Activated T-helper 17 cell treated with anti-CD3 and anti-CD28 coated beads, Interleukin-2, amount 50 U/mL, for 72 hours (primary cell): ENCODE data around the gene CYB561D1. TPM values are rescaled to one million over a fixed set of nuclear protein-coding genes. Genes with fewer than 3 reads are reported as not detected.
"Not testable (repeated sequence)": the region's sequence is repeated elsewhere in the genome, so short reads cannot be mapped to it uniquely, and the experiment has no call there.

ENCODE experiments used
- ATAC-seq: fragments of 150-1000 bp; cut with Tn5 transposase; replicated peaks from 2 replicates; pipeline ENCODE4 v1.10.0; 2021; ENCODE audit warnings: mild to moderate bottlenecking, moderate library complexity
- H3K27ac Mint-ChIP-seq: one replicate; pipeline ENCODE4 v1.8.0; 2022; ENCODE audit warnings: mixed read lengths
- H3K27me3 Mint-ChIP-seq: one replicate; pipeline ENCODE4 v1.8.0; 2022; ENCODE audit warnings: mixed read lengths
- H3K36me3 Mint-ChIP-seq: one replicate; pipeline ENCODE4 v1.8.0; 2022; ENCODE audit warnings: low read depth, mild to moderate bottlenecking, mixed read lengths
- H3K4me1 Mint-ChIP-seq: one replicate; pipeline ENCODE4 v1.8.0; 2022; ENCODE audit warnings: mixed read lengths
- H3K4me3 Mint-ChIP-seq: one replicate; pipeline ENCODE4 v1.8.0; 2022; ENCODE audit warnings: mild to moderate bottlenecking, mixed read lengths
- H3K9me3 Mint-ChIP-seq: one replicate; pipeline ENCODE4 v1.8.0; 2022; ENCODE audit warnings: mixed read lengths
- total RNA-seq, 2 donors: library from RNA; stranded (reverse); gene quantifications; one replicate each; pipeline ENCODE4 v1.2.3, GENCODE V29; 2022

The CYB561D1 gene, protein sequence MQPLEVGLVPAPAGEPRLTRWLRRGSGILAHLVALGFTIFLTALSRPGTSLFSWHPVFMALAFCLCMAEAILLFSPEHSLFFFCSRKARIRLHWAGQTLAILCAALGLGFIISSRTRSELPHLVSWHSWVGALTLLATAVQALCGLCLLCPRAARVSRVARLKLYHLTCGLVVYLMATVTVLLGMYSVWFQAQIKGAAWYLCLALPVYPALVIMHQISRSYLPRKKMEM
- total RNA-seq = 10 to 100 TPM in 1 of 2 donors, 1 to 10 TPM in 1; 7.6 to 19.2 TPM

DNA sequence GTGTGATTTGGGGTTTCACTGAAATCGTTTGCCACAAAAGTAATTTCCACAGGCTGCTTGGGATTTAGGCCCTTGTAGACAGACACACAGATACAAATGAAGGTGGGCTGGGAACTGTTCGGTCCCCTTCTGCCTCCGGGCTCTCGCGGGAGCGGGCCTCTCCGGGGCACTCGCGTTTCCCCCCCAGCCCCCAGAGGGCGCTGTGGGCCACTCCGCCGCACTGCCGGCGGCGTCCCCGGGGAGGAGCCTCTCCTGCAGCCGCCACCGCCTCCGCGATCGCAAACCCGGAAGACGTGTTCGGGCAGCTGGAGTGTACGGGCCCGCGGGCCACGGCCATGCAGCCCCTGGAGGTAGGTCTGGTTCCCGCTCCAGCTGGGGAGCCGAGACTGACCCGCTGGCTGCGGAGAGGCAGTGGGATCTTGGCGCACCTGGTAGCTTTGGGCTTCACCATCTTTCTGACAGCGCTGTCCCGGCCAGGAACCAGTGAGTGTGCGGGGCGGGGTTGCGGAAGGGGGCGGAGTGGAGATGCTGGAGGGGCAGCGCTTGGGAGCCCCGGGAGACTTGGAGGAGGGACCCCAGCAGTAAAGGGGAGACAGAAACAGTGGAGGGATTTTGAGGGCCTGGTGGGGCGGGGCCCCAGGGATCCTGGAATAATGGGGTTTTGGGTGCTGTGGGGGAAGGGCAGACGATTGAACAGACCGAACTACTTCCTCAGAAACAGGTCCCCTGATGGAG lies at the start of gene CYB561D1:
Gene CYB561D1 (plus strand): TSS at position 290 of the 735 bp plus-strand sequence. CDS start 46 bp downstream, at position 336.
- H3K36me3 Mint-ChIP-seq = peaks cover 42% of the 10 kb centered on the region
- no peaks in the 10 kb centered on the region for H3K9me3 Mint-ChIP-seq
- peak within 1 kb of the TSS; percentile 95 for H3K4me3 Mint-ChIP-seq
- peak within 1 kb of the TSS; percentile 91 for H3K27ac Mint-ChIP-seq
- ATAC-seq = peak; percentile 93
- H3K27me3 Mint-ChIP-seq = no peaks in the 10 kb centered on the region
- H3K4me1 Mint-ChIP-seq = peaks cover 12% of the 10 kb centered on the region

DNA sequence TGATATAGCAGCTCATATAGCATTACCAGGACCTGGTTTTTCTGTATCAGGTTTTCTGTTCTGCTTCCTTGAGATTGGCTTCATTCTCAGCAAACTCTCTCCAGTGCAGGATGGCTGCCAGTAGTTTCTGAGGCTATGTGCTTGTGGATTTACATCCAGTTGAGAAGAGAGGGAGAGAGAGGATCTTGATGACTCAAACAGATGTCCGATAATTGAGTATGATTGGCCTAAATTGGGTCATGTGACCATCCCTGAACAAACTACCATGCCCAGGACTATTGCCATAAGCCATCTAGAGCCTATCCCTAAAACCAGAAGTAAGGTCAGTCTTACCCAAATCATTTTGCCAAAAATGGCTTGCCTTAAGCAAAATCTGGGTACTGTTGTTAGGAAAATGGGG lies 49.5 kb upstream of the CYB561D1 start:
- no peak overlapping the region for H3K4me3 Mint-ChIP-seq
- H3K4me1 Mint-ChIP-seq = no peaks in the 10 kb centered on the region
- no peaks in the 10 kb centered on the region for H3K36me3 Mint-ChIP-seq
- peaks cover 9% of the 10 kb centered on the region for H3K27me3 Mint-ChIP-seq
- no peak overlapping the region for H3K27ac Mint-ChIP-seq
- no peaks in the 10 kb centered on the region for H3K9me3 Mint-ChIP-seq
- no peak for ATAC-seq

- peaks cover 16% of the 10 kb centered on the region for H3K27me3 Mint-ChIP-seq
- not testable (repeated sequence) for H3K27ac Mint-ChIP-seq, H3K4me1 Mint-ChIP-seq, H3K4me3 Mint-ChIP-seq, H3K9me3 Mint-ChIP-seq, H3K36me3 Mint-ChIP-seq, ATAC-seq
These were observed 47.8 kb upstream of the CYB561D1 start for GRCh38 chr1:109445949-109446695.

DNA sequence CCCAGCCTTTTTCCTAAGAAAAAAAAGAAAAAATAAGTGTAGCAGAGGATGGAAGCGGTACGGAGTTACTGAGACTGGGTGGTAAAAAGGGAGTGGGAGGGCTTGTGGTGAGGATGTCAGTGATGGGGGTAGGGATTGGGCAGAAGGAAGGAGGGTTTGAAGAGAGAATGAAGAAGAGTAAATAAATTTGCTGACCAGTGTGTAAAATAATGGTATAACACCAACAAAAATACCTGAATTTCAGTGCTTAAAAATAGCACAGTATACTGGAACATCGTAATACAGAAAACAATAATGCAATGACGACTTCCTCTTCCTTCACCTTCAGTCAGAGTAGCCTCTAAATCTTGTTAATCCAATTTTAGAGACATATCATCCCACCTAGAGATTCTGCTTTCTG lies 46.4 kb upstream of the CYB561D1 start:
- Mint-ChIP-seq H3K4me3 (no peak overlapping the region), H3K9me3 (no peaks in the 10 kb centered on the region)
- ATAC-seq = no peak

DNA sequence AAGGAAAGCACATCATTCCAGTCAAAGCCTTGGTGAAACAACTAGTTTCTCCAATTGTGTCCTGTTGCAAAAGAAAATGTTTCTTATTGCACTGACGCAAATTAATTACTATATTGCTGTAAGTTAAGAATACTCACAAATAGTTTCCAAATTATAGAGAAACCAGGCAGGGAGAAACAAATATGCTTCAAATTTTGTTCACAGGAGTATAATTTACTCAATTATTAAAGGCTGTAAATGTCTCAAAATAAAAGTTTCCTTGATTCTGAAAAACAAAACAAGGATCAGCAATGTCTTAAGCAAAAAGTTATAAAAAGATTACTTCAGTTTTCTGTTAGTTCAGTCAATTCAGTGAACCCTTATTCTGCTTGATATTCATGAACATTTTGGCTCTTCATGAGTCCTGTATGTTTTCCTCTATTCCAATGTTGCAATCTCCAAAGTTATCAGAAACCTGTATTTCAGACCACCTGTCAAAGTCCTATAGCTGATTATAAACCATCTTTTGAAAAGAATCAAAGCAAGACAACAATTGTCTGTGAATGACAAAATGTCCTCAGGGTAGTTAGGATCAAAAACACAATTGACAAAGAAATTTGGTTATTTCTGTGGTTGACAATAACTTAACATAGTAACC lies 39.3 kb upstream of the CYB561D1 start:
- H3K36me3 Mint-ChIP-seq = no peaks in the 10 kb centered on the region
- H3K4me1 Mint-ChIP-seq = no peaks in the 10 kb centered on the region
- ATAC-seq = no peak
- no peak overlapping the region for H3K27ac Mint-ChIP-seq
- peaks cover 10% of the 10 kb centered on the region for H3K9me3 Mint-ChIP-seq
- no peak overlapping the region for H3K4me3 Mint-ChIP-seq
- H3K27me3 Mint-ChIP-seq = peaks cover 30% of the 10 kb centered on the region

More for the DNA sequence above, 46.4 kb upstream of the CYB561D1 start:
- Mint-ChIP-seq H3K27ac (no peak overlapping the region), H3K36me3 (no peaks in the 10 kb centered on the region), H3K4me1 (no peaks in the 10 kb centered on the region), H3K27me3 (peaks cover 19% of the 10 kb centered on the region)

GRCh38 chr1:109457819-109458218 lies 36.1 kb upstream of the CYB561D1 start:
- H3K4me1 Mint-ChIP-seq = no peaks in the 10 kb centered on the region
- H3K4me3 Mint-ChIP-seq = no peak overlapping the region
- peaks cover 10% of the 10 kb centered on the region for H3K9me3 Mint-ChIP-seq
- H3K27ac Mint-ChIP-seq = no peak overlapping the region
- ATAC-seq = no peak
- no peaks in the 10 kb centered on the region for H3K36me3 Mint-ChIP-seq
- H3K27me3 Mint-ChIP-seq = peaks cover 29% of the 10 kb centered on the region

DNA sequence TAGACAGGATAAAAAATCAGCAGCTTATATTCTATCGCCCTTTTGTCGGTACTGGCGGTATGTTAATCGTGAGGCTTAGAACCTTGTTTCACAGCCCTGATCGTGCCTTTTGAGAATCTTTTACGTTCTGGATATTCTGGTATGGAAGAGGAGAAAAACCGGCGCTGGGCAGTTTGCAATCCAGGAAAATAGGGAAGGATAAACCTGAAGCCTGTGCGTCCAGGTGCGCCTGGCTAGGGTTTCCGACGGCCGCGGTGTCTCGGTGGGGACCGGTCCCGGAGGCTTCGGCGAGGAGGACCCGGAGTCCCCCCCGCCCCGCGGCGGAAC lies 27.8 kb upstream of the CYB561D1 start:
- Mint-ChIP-seq H3K27ac (no peak overlapping the region), H3K4me1 (no peaks in the 10 kb centered on the region), H3K9me3 (no peaks in the 10 kb centered on the region), H3K4me3 (peak overlapping the region; percentile 61), H3K36me3 (no peaks in the 10 kb centered on the region), H3K27me3 (peaks cover 46% of the 10 kb centered on the region)
- no peak for ATAC-seq

- Mint-ChIP-seq H3K9me3 (no peaks in the 10 kb centered on the region), H3K4me1 (no peaks in the 10 kb centered on the region), H3K4me3 (peak within 1 kb of the TSS; percentile 61), H3K36me3 (no peaks in the 10 kb centered on the region), H3K27ac (no peak within 1 kb of the TSS), H3K27me3 (peaks cover 44% of the 10 kb centered on the region)
- peak; percentile 58 for ATAC-seq
These were observed 27.2 kb upstream of the CYB561D1 start, which contains the start of gene SYPL2 for GRCh38 chr1:109466452-109467300. TSS of gene SYPL2 (plus strand) at chr1:109466546. CDS start at chr1:109466844, 298 bp downstream.

DNA sequence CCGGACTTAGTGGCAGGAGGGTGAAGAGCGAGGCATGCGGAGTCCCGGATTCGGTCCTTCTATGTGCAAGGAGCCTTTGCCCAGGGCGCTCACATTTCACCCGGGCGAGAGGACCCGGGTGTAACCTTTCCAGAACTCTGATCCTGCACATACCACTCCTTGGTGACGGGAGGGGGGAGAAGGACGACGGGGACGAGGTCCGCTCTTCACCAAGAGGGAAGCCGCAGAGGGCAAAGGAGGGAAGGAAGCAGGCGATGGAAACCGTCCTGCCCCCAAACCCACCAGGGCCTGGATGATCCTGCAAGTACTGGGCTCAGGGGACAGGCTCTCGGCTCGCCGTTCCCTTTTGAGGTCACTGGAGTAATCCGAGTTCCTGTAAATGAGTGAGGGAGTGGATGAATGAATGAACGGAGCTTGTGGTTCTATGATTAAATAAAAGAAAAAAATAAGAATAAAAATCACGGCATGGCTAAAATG lies 26.6 kb upstream of the CYB561D1 start:
- H3K27me3 Mint-ChIP-seq = peaks cover 44% of the 10 kb centered on the region
- no peak overlapping the region for H3K4me3 Mint-ChIP-seq
- no peaks in the 10 kb centered on the region for H3K9me3 Mint-ChIP-seq
- H3K4me1 Mint-ChIP-seq = no peaks in the 10 kb centered on the region
- no peak for ATAC-seq
- no peak overlapping the region for H3K27ac Mint-ChIP-seq
- no peaks in the 10 kb centered on the region for H3K36me3 Mint-ChIP-seq

DNA sequence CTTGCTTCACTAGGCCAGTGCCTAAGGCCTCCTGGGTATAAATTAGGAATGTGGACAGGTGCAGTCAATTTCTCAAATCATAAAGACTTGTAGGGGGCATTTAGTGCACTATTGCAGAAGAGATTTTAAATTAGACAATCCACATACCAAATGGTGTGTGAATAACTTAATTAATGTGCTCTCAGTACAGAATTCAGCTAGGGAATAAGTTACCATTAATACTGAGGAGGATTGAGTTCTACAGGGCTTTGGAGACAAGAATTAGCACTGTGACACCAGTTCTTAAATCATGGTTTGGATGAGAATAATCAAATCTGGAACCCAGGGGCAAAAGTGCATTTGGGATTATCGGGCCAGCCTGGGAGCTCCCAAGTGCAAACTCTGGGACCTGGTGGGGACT lies 25.8 kb upstream of the CYB561D1 start:
- no peaks in the 10 kb centered on the region for H3K9me3 Mint-ChIP-seq
- H3K36me3 Mint-ChIP-seq = no peaks in the 10 kb centered on the region
- no peak overlapping the region for H3K27ac Mint-ChIP-seq
- no peak overlapping the region for H3K4me3 Mint-ChIP-seq
- peaks cover 44% of the 10 kb centered on the region for H3K27me3 Mint-ChIP-seq
- ATAC-seq = no peak
- no peaks in the 10 kb centered on the region for H3K4me1 Mint-ChIP-seq

GRCh38 chr1:109468903-109469302 lies 25.0 kb upstream of the CYB561D1 start:
- H3K27me3 Mint-ChIP-seq = peaks cover 43% of the 10 kb centered on the region
- no peak overlapping the region for H3K27ac Mint-ChIP-seq
- H3K4me3 Mint-ChIP-seq = no peak overlapping the region
- no peaks in the 10 kb centered on the region for H3K9me3 Mint-ChIP-seq
- no peaks in the 10 kb centered on the region for H3K4me1 Mint-ChIP-seq
- no peak for ATAC-seq
- no peaks in the 10 kb centered on the region for H3K36me3 Mint-ChIP-seq

GRCh38 chr1:109470245-109470644 lies 23.6 kb upstream of the CYB561D1 start:
- Mint-ChIP-seq H3K4me1 (no peaks in the 10 kb centered on the region), H3K9me3 (no peaks in the 10 kb centered on the region), H3K27ac (no peak overlapping the region), H3K27me3 (peaks cover 31% of the 10 kb centered on the region), H3K4me3 (no peak overlapping the region), H3K36me3 (no peaks in the 10 kb centered on the region)
- no peak for ATAC-seq

- H3K9me3 Mint-ChIP-seq = no peaks in the 10 kb centered on the region
- H3K27me3 Mint-ChIP-seq = peaks cover 31% of the 10 kb centered on the region
- ATAC-seq = no peak
- no peaks in the 10 kb centered on the region for H3K4me1 Mint-ChIP-seq
- H3K27ac Mint-ChIP-seq = no peak overlapping the region
- H3K4me3 Mint-ChIP-seq = no peak overlapping the region
- no peaks in the 10 kb centered on the region for H3K36me3 Mint-ChIP-seq
These were observed 21.1 kb upstream of the CYB561D1 start for GRCh38 chr1:109472779-109473178.
